HG03196 (cell line): ENCODE data around the gene ATP2C1.
"Not testable (repeated sequence)": the region's sequence is repeated elsewhere in the genome, so short reads cannot be mapped to it uniquely, and the experiment has no call there.

Source experiments
- ATAC-seq: cut with Tn5 transposase; IDR thresholded peaks from one replicate; pipeline ENCODE4 v1.9.1; 2021; ENCODE audit not compliant: unreplicated experiment

ATP2C1 gene

GRCh38 chr3:131033480-131034080 is 139.7 kb downstream of the ATP2C1 start:
- no peak for ATAC-seq

DNA sequence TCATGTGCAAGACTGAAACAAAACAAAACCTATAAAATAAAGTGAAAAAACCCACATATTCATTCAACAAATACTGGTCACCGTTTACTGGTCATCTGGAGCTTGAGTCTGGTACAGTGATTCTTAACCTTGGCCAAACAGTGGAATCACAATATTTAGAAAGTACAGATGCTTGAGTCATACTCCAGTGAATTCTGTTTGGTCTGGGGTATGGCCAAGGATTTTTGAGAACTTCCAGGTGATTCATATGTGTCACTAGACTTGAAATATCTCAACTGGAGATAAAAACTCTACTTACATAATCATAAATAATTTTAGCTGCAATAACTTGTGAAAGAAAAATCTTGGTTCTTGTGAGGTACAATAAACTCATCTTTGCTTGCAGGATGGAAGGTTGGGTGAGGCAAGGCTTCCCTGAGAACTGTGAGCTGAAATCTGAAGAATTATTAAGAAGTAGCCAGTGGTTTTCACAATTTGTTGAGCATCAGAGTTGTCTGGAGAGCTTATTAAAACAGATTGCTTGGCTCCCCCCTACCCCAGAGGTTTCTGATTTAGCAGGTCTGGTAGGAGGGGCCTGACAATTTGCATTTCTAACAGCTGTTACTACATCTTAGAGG is 142.4 kb downstream of the ATP2C1 start:
- no peak for ATAC-seq

DNA sequence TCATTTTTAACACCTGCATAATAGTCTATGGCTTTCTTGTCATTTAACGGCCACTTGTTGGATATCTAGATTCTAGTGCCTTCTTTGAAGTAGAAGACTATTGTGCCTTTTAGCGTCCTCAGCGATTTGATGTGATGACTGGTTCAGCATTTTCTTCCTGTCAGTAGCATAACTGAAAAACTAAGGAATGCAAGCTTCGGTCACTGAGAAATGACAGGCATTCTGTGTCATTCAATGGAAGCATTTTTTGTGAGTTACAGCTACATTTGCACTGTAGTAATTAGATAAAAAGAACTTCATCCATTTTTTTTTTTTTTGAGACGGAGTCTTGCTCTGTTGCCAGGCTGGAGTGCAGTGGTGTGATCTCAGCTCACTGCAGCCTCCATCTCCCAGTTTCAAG is 143.1 kb downstream of the ATP2C1 start:
- no peak for ATAC-seq

- ATAC-seq, result no peak
Measured at GRCh38 chr3:131038326-131038725, 144.4 kb downstream of the ATP2C1 start.

- not testable (repeated sequence) for ATAC-seq
Measured at GRCh38 chr3:131042271-131042985, 148.5 kb downstream of the ATP2C1 start.

GRCh38 chr3:131047582-131047981 is 153.7 kb downstream of the ATP2C1 start:
- no peak for ATAC-seq

GRCh38 chr3:131048030-131048429 is 154.1 kb downstream of the ATP2C1 start:
- ATAC-seq, result no peak

- no peak for ATAC-seq
Measured at GRCh38 chr3:131050001-131050400, 156.1 kb downstream of the ATP2C1 start.

GRCh38 chr3:131053043-131053859 is 159.4 kb downstream of the ATP2C1 start:
- no peak for ATAC-seq
